Kidney epithelial cell (primary cell): ENCODE data around the gene MAP3K9. TPM values are rescaled to one million over a fixed set of nuclear protein-coding genes. Genes with fewer than 3 reads are reported as not detected.

ENCODE experiments used
- DNase-seq: peaks from one replicate; pipeline ENCODE4 v3.0.0-alpha.2; 2010; ENCODE audit warnings: low read depth
- H3K27me3 ChIP-seq: 2 replicates; pipeline ENCODE4 v1.6.0; 2011; ENCODE audit warnings: low read length; ENCODE audit not compliant: control insufficient read depth, insufficient read depth
- H3K36me3 ChIP-seq: 2 replicates; pipeline ENCODE4 v1.5.1; 2011; ENCODE audit warnings: low read length; ENCODE audit not compliant: control insufficient read depth, insufficient read depth
- H3K4me3 ChIP-seq: 2 replicates; pipeline ENCODE4 v1.5.1; 2011; ENCODE audit warnings: low read depth, mild to moderate bottlenecking, control low read depth, low read length
- CTCF ChIP-seq: IDR thresholded peaks from 2 replicates; pipeline ENCODE4 v1.5.1; 2011; ENCODE audit warnings: mild to moderate bottlenecking, moderate library complexity, low read length, control low read depth, inconsistent platforms; ENCODE audit not compliant: insufficient read depth, poor library complexity, severe bottlenecking
- total RNA-seq: library from RNA; depleted of rRNA; stranded (reverse); fragments of >200 nt; gene quantifications from 2 replicates; pipeline ENCODE4 v1.2.3, GENCODE V29; 2015

The MAP3K9 gene
- total RNA-seq, 1 donor from 2014 or later = 10.4 TPM

- no peak for DNase-seq
- H3K27me3 ChIP-seq = no peaks in the 10 kb centered on the region
- TF ChIP-seq CTCF = no peak
- no peak overlapping the region for H3K4me3 ChIP-seq
- peaks cover under 1% of the 10 kb centered on the region for H3K36me3 ChIP-seq
These were observed 84.4 kb downstream of the MAP3K9 start for GRCh38 chr14:70724944-70725343.

- Histone ChIP-seq H3K4me3 (no peak overlapping the region), H3K27me3 (no peaks in the 10 kb centered on the region), H3K36me3 (no peaks in the 10 kb centered on the region)
- no peak for DNase-seq
- TF ChIP-seq CTCF = no peak
These were observed 85.2 kb downstream of the MAP3K9 start for GRCh38 chr14:70724110-70724509.

DNA sequence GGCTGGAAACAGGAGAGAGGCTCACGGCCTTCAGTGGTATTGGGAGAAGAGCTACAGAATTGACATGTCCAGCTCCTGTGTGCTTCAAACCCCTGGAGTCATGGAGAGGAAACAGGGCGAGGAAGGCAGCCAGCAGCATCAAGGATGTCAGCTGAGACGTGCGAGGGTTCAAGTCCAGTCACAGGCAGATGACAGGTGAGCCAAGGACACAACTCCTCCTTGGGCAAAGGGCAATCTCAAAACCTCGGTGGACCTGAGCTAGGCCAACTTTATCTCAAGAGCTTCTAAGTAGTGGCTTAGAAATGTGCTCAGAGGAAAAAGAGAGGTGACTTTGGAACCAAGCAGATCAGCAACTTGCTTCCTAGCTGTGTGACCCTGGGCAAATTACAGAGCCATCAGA is 86.0 kb downstream of the MAP3K9 start:
- H3K36me3 ChIP-seq = no peaks in the 10 kb centered on the region
- no peak for DNase-seq
- TF ChIP-seq CTCF = no peak
- no peaks in the 10 kb centered on the region for H3K27me3 ChIP-seq
- H3K4me3 ChIP-seq = no peak overlapping the region

DNA sequence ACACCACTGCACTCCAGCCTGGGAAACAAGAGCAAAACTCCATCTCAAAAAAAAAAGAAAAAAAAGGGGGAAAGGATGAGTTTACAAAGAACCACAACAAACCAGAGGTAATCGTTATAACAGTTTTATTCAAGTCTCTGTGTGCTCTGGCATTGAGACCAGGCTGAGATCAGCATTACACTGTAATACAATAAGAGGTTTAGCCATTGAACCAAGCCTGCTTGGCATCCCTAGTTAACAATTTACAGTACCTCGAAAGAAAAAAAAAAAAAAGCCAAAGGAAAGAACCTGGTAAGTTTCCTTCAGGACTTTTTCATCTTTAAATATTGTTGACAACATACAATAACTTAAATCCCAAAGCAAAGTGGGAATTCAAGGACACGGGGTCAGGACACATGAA is 86.9 kb downstream of the MAP3K9 start:
- no peak for TF ChIP-seq CTCF
- no peaks in the 10 kb centered on the region for H3K27me3 ChIP-seq
- H3K36me3 ChIP-seq = no peaks in the 10 kb centered on the region
- no peak for DNase-seq
- no peak overlapping the region for H3K4me3 ChIP-seq

- Histone ChIP-seq H3K27me3 (no peaks in the 10 kb centered on the region), H3K4me3 (no peak overlapping the region), H3K36me3 (no peaks in the 10 kb centered on the region)
- TF ChIP-seq CTCF = no peak
- DNase-seq = peak; percentile 9
These were observed 87.8 kb downstream of the MAP3K9 start for GRCh38 chr14:70721542-70721941.

DNA sequence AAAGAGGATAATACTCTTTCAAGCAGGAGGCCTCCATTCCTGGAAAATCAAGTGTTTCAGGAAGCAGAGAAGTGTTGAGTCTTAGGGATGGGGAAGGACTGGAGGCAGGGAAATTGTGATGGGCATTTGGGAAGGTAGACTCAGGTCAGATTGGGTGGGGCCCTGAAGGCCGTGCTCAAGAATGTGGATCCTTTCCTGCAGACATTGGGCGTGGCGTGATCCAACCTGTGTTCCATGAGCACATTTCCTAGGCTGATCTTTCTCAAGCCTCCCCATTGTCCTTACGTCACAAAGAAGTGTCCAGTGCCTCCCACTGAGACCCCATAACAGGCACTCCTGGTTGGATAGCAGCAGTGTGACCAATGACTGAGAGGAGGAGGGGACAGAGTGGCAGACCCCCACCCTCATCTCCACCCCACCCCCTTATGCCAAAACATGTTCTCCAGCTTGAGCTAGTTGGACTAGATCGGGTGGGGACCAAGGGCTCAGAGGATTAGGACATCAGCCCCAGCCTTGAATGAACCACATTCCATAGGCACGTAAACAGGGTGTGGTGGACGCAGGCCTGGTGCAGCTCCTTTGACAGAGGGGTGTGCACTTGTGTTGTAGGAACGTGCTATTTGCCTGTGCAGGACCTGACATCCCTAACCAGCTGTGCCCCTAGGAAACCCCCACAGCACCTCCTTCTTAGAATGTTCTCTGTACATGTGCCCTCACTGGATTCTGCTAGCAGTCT is 90.8 kb downstream of the MAP3K9 start:
- Histone ChIP-seq H3K36me3 (no peaks in the 10 kb centered on the region), H3K4me3 (no peak overlapping the region), H3K27me3 (no peaks in the 10 kb centered on the region)
- DNase-seq = no peak
- no peak for TF ChIP-seq CTCF
